ENCODE results near the gene MAD2L2. TPM values are rescaled to one million over a fixed set of nuclear protein-coding genes. Genes with fewer than 3 reads are reported as not detected.
A peak's percentile ranks its signal among the peaks of the same experiment; 100 is the strongest.

The MAD2L2 gene
- total and polyA plus RNA-seq, 9 of the 15 experiments (the other 6 are each of a cell fraction or from before 2014, with no cell fraction given) = 12.4 to 286 (median 143) TPM

GRCh38 chr1:11708554-11709350 is 27.8 kb upstream of the MAD2L2 start (continued):
- TF ChIP-seq RBM25 (IDR thresholded peaks at IDR 0.05; ENCODE audit: low read depth, low read length, severe bottlenecking) (peak; percentile 92), BRF1 (IDR thresholded peaks at IDR 0.05; ENCODE audit: borderline replicate concordance, extremely low read depth, insufficient read length) (no peak), SLC30A9 (CRISPR knock-in tag; IDR thresholded peaks at IDR 0.05) (no peak), ESRRB (CRISPR knock-in tag; IDR thresholded peaks at IDR 0.05; ENCODE audit: borderline replicate concordance) (no peak), GATA2 (CRISPR knock-in tag; IDR thresholded peaks at IDR 0.05) (no peak), JUND (IDR thresholded peaks at IDR 0.05; ENCODE audit: borderline replicate concordance, low read depth, low read length) (peak; percentile 80), JUND (tag; IDR thresholded peaks at IDR 0.05; ENCODE audit: borderline replicate concordance, low read depth, low read length) (peak; percentile 65; the same call in 1 of the 3 replicates), ZNF592 (IDR thresholded peaks at IDR 0.05) (no peak), KAT2B (IDR thresholded peaks at IDR 0.05; ENCODE audit: low read depth, low read length) (no peak), SMARCA5 (IDR thresholded peaks at IDR 0.05) (peak; percentile 98), RNF219 (CRISPR knock-in tag; IDR thresholded peaks at IDR 0.05) (no peak), HDAC1 (IDR thresholded peaks at IDR 0.05) (peak in 1 of 2 experiments; percentile 84; a peak in 3 of 4 replicates), ZNF436 (CRISPR knock-in tag; IDR thresholded peaks at IDR 0.05) (peak; percentile 92), KAT7 (CRISPR knock-in tag; IDR thresholded peaks at IDR 0.05; ENCODE audit: borderline replicate concordance) (no peak), GMEB1 (CRISPR knock-in tag; IDR thresholded peaks at IDR 0.05) (no peak), PTRF (tag; IDR thresholded peaks at IDR 0.05) (no peak), FOSL1 (tag; conservative IDR thresholded peaks at IDR 0.05) (peak; percentile 84), CREM (IDR thresholded peaks at IDR 0.05; ENCODE audit: low read depth) (no peak), RCOR1 (IDR thresholded peaks at IDR 0.05; ENCODE audit: borderline replicate concordance in 1 of 2, low read depth in 2 of 2, low read length in 2 of 2) (peak; percentile 74 to 95; a peak in 3 of 4 replicates), KDM1A (IDR thresholded peaks at IDR 0.05) (peak; percentile 98)
